BLaER1 treated with 17β-estradiol and CSF1 and Interleukin-3, amounts not matched to agents 10 nM and 100 nM (cell line): ENCODE measurements around the gene DICER1.

Experiments
- H3K27ac ChIP-seq, 11 experiments: shearing (Covaris generic); formaldehyde crosslinking; 2 replicates each; pipeline ENCODE4 v1.8.1; 2022
- H3K27me3 ChIP-seq, 11 experiments: shearing (Covaris generic); formaldehyde crosslinking; 2 replicates each; pipeline ENCODE4 v1.8.1; 2022
- H3K36me3 ChIP-seq, 11 experiments: shearing (Covaris generic); formaldehyde crosslinking; 2 replicates each; pipeline ENCODE4 v1.8.1; 2022
- H3K4me1 ChIP-seq, 10 experiments: shearing (Covaris generic); formaldehyde crosslinking; 2 replicates each; pipeline ENCODE4 v1.8.1; 2022
- H3K4me2 ChIP-seq, 11 experiments: shearing (Covaris generic); formaldehyde crosslinking; 2 replicates each; pipeline ENCODE4 v1.8.1; 2022
- H3K4me3 ChIP-seq, 10 experiments: shearing (Covaris generic); formaldehyde crosslinking; 2 replicates each; pipeline ENCODE4 v1.8.1; 2022
- H3K9ac ChIP-seq, 11 experiments: shearing (Covaris generic); formaldehyde crosslinking; 2 replicates each; pipeline ENCODE4 v1.8.1; 2022
- H3K9me3 ChIP-seq, 11 experiments: shearing (Covaris generic); formaldehyde crosslinking; replicated peaks in 1 of 11; 2 replicates each; pipeline ENCODE4 v1.8.1; 2022
- H4K20me1 ChIP-seq, 11 experiments: shearing (Covaris generic); formaldehyde crosslinking; 2 replicates each; pipeline ENCODE4 v1.8.1; 2022
- Cebpa-rat ChIP-seq, 11 experiments: shearing (Covaris generic); IDR thresholded peaks; 2 replicates each; pipeline ENCODE4 v1.8.1; 2022

Gene DICER1

GRCh38 chr14:95190346-95190840 lies 33.1 kb upstream of the DICER1 start:
- peak overlapping the region in 3 of 11 experiments; percentile 15 to 44 (median 25); a peak in 4 of 22 replicates for H3K4me2 ChIP-seq
- no peak overlapping the region for H3K4me3 ChIP-seq
- H3K36me3 ChIP-seq = peaks cover 0 to 3% (median 0%) of the 10 kb centered on the region in 11 experiments; a peak in 1 of 22 replicates
- H3K9me3 ChIP-seq = peaks cover 5 to 17% (median 14%) of the 10 kb centered on the region in 11 experiments; a peak in 20 of 22 replicates
- no peak overlapping the region for H3K27ac ChIP-seq
- peaks cover 7 to 53% (median 20%) of the 10 kb centered on the region in 10 experiments; a peak in 19 of 20 replicates for H3K4me1 ChIP-seq
- no peak for TF ChIP-seq Cebpa-rat (IDR thresholded peaks at IDR 0.05)
- no peak overlapping the region for H3K9ac ChIP-seq
- no peaks in the 10 kb centered on the region for H4K20me1 ChIP-seq
- no peaks in the 10 kb centered on the region for H3K27me3 ChIP-seq

DNA sequence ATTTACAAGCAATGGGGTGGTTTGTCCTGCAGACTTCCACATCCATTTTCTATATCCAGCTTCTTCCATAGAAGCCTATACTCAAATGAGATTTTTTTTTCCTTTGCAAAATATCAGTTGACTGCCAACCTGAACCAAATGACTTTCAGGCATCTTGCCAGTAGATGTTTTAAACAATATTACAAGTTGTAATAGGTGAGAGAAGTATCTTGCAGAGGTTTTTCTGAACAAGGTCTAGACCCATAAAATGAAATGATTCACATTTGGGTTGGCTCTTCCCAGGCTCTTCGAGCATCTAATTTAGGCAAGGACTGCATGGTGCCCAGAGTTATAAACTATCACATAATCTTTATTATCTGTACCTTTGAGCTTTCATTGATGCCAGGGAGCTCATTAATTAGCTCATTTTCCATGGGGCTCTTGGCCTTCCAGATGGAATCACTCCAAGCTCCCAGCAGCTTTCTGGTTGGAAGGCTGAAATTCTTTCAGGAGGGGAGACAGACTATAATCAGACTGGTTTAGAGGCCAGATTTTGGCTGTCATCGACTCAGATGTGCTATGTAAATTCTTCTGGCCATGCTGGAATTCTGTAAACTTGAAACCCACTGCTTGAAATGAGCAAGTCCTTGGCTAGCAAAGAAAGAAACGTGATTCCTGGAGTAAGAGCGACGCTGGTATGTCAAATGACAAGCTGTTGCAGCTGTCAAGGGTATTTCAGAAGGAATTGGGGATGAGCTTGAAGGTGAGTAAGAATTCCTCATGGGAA lies 32.2 kb upstream of the DICER1 start:
- Histone ChIP-seq H4K20me1 (no peaks in the 10 kb centered on the region), H3K9me3 (peaks cover 5 to 17% (median 14%) of the 10 kb centered on the region in 11 experiments; a peak in 20 of 22 replicates), H3K36me3 (peaks cover 0 to 3% (median 0%) of the 10 kb centered on the region in 11 experiments; a peak in 1 of 22 replicates), H3K27ac (no peak overlapping the region), H3K4me3 (no peak overlapping the region), H3K9ac (no peak overlapping the region), H3K4me2 (peak overlapping the region in 1 of 11 experiments; percentile 41; a peak in 1 of 22 replicates), H3K27me3 (no peaks in the 10 kb centered on the region), H3K4me1 (peaks cover 10 to 61% (median 29%) of the 10 kb centered on the region in 10 experiments; a peak in 19 of 20 replicates)
- no peak for TF ChIP-seq Cebpa-rat (IDR thresholded peaks at IDR 0.05)

GRCh38 chr14:95188380-95188779 lies 31.1 kb upstream of the DICER1 start:
- H3K27me3 ChIP-seq = no peaks in the 10 kb centered on the region
- H4K20me1 ChIP-seq = no peaks in the 10 kb centered on the region
- H3K36me3 ChIP-seq = peaks cover 0 to 3% (median 0%) of the 10 kb centered on the region in 11 experiments; a peak in 1 of 22 replicates
- H3K27ac ChIP-seq = no peak overlapping the region
- H3K4me2 ChIP-seq = peak overlapping the region in 4 of 11 experiments; percentile 10 to 43 (median 38); a peak in 6 of 22 replicates
- TF ChIP-seq Cebpa-rat (IDR thresholded peaks at IDR 0.05) = no peak
- no peak overlapping the region for H3K4me3 ChIP-seq
- peaks cover 5 to 17% (median 14%) of the 10 kb centered on the region in 11 experiments; a peak in 20 of 22 replicates for H3K9me3 ChIP-seq
- no peak overlapping the region for H3K9ac ChIP-seq
- H3K4me1 ChIP-seq = peaks cover 10 to 73% (median 41%) of the 10 kb centered on the region in 10 experiments; a peak in 19 of 20 replicates

DNA sequence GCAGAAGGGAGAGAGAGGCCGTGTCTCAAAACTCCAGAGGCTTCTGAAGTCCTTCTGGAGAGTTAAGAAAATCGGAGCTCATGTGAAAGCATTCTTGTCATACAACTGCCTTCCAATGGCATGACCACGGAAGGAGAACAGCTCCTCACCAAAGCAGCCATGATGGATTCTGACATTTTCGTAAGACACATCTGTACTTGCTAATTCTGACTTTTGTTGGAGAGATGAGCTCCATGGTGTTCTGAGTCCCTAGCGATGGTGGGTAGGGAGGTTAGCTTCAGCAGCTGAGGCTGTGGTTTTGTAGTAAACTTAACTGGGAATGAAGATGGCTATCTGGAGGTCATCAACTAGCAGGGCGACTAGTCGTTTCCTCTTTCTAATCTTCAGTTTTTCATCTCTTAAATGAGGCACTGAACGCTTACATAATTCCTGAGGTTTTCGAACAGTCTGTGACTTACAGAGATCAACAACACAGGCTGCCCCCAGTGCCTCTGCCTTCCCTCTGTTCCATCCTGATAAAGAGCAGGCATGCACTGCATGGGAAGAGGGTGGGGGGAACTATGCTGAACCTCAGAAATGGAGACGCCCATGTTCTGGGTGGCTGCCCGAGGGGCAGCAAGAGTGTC lies 28.6 kb upstream of the DICER1 start:
- H3K27ac ChIP-seq = peak overlapping the region in 10 of 11 experiments; percentile 55 to 94 (median 84); a peak in 20 of 22 replicates
- peaks cover 0 to 3% (median 0%) of the 10 kb centered on the region in 11 experiments; a peak in 1 of 22 replicates for H3K36me3 ChIP-seq
- peak overlapping the region in 7 of 10 experiments; percentile 0 to 56 (median 31); a peak in 11 of 20 replicates for H3K4me3 ChIP-seq
- peaks cover 5 to 17% (median 14%) of the 10 kb centered on the region in 11 experiments; a peak in 20 of 22 replicates for H3K9me3 ChIP-seq
- H4K20me1 ChIP-seq = no peaks in the 10 kb centered on the region
- peaks cover 10 to 83% (median 46%) of the 10 kb centered on the region in 10 experiments; a peak in 19 of 20 replicates for H3K4me1 ChIP-seq
- peak overlapping the region in 9 of 11 experiments; percentile 8 to 74 (median 69); a peak in 15 of 22 replicates for H3K9ac ChIP-seq
- no peaks in the 10 kb centered on the region for H3K27me3 ChIP-seq
- 0 out of 22 replicates have a peak, but pooled peaks of 1 of the 11 experiments have one; percentile 3 for TF ChIP-seq Cebpa-rat (IDR thresholded peaks at IDR 0.05)
- H3K4me2 ChIP-seq = peak overlapping the region; percentile 37 to 89 (median 82); a peak in 21 of 22 replicates

- peaks cover 16 to 81% (median 50%) of the 10 kb centered on the region in 10 experiments for H3K4me1 ChIP-seq
- no peaks in the 10 kb centered on the region for H3K27me3 ChIP-seq
- H3K4me3 ChIP-seq = peak overlapping the region in 7 of 10 experiments; percentile 0 to 56 (median 31); a peak in 11 of 20 replicates
- 0 out of 22 replicates have a peak, but pooled peaks cover 0 to 3% (median 0%) of the 10 kb centered on the region in 11 experiments for H3K36me3 ChIP-seq
- H3K27ac ChIP-seq = peak overlapping the region in 10 of 11 experiments; percentile 55 to 94 (median 84); a peak in 20 of 22 replicates
- H3K4me2 ChIP-seq = peak overlapping the region; percentile 37 to 89 (median 82); a peak in 21 of 22 replicates
- no peaks in the 10 kb centered on the region for H4K20me1 ChIP-seq
- peaks cover 5 to 17% (median 14%) of the 10 kb centered on the region in 11 experiments; a peak in 20 of 22 replicates for H3K9me3 ChIP-seq
- H3K9ac ChIP-seq = peak overlapping the region in 9 of 11 experiments; percentile 8 to 74 (median 69); a peak in 15 of 22 replicates
- peak; percentile 66 to 95 (median 91); a peak in 21 of 22 replicates for TF ChIP-seq Cebpa-rat (IDR thresholded peaks at IDR 0.05)
Observed at GRCh38 chr14:95185033-95185766, 27.9 kb upstream of the DICER1 start.

GRCh38 chr14:95184413-95184790 lies 27.1 kb upstream of the DICER1 start:
- Histone ChIP-seq H3K27ac (peak overlapping the region in 9 of 11 experiments; percentile 70 to 94 (median 84); a peak in 17 of 22 replicates), H3K4me1 (peaks cover 24 to 88% (median 58%) of the 10 kb centered on the region in 10 experiments), H3K36me3 (no peaks in the 10 kb centered on the region), H3K4me2 (peak overlapping the region in 8 of 11 experiments; percentile 8 to 89 (median 86); a peak in 15 of 22 replicates), H3K9me3 (peaks cover 5 to 17% (median 14%) of the 10 kb centered on the region in 11 experiments; a peak in 20 of 22 replicates), H3K27me3 (no peaks in the 10 kb centered on the region), H4K20me1 (no peaks in the 10 kb centered on the region), H3K9ac (peak overlapping the region in 3 of 11 experiments; percentile 18 to 42 (median 26); a peak in 5 of 22 replicates), H3K4me3 (no peak overlapping the region)
- TF ChIP-seq Cebpa-rat (IDR thresholded peaks at IDR 0.05) = no peak

DNA sequence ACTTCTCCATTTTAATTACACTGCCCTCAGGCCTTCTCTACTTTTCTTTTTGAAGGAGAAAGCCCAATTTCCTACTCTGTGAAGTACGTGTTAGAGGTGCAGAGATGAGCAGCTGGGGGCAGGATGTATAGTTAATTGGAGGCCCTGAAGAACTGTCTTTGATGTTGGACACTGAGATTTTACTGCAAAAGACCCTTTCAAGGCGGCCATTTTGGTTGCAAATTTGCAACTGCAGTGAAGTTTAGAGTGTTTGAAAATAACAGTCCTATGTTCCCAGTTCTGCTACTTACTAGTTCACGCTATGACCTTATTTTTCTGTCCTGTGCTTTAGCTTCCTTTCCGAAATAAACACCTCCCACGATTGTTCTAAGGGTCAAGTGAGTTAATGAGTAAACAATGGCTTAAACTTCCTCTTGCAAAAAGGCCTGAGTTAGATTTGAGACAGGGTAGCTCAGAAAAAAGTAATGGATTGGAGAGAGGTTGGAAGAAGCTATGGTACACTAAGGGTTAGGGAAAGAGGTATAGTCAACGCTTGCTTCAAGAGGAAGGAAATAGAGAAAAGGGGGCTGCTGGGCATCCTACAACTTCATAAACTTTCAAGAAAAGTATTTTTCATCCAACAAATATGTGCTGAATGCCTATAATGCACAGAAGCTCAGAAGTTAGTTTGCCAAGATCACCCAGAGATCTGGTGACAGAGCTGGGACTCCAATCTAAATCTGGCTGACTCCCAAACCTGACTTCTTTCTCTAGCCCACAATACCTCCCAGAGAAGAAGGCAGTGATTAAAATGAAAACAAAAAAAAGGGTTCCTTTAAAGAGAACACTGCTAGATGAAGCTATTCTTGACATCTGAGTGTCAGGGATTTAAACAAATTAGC lies 26.4 kb upstream of the DICER1 start:
- TF ChIP-seq Cebpa-rat (IDR thresholded peaks at IDR 0.05) = no peak
- peak overlapping the region in 8 of 11 experiments; percentile 8 to 89 (median 86); a peak in 15 of 22 replicates for H3K4me2 ChIP-seq
- H4K20me1 ChIP-seq = no peaks in the 10 kb centered on the region
- H3K27me3 ChIP-seq = no peaks in the 10 kb centered on the region
- no peaks in the 10 kb centered on the region for H3K36me3 ChIP-seq
- H3K9me3 ChIP-seq = peaks cover 5 to 16% (median 14%) of the 10 kb centered on the region in 11 experiments; a peak in 20 of 22 replicates
- H3K4me1 ChIP-seq = peaks cover 30 to 88% (median 63%) of the 10 kb centered on the region in 10 experiments
- peak overlapping the region in 9 of 11 experiments; percentile 70 to 94 (median 84); a peak in 16 of 22 replicates for H3K27ac ChIP-seq
- no peak overlapping the region for H3K4me3 ChIP-seq
- H3K9ac ChIP-seq = peak overlapping the region in 3 of 11 experiments; percentile 18 to 42 (median 26); a peak in 4 of 22 replicates
